Measurements from ENCODE around the gene SLC9A5. TPM values are rescaled to one million over a fixed set of nuclear protein-coding genes. Genes with fewer than 3 reads are reported as not detected.

The SLC9A5 gene
- total and polyA plus RNA-seq, 9 of the 15 experiments (the other 6 are each of a cell fraction or from before 2014, with no cell fraction given) = 0.06 to 3.1 (median 1.2) TPM

GRCh38 chr16:67201411-67202345 is 47.1 kb upstream of the SLC9A5 start:
- Histone ChIP-seq H3K4me2 (ENCODE audit: insufficient read depth, low read length) (no peak overlapping the region), H3K36me3 (ENCODE audit: control insufficient read depth, insufficient read depth, low read length) (peaks cover 76% of the 10 kb centered on the region; the same call in 2 of the 3 replicates), H2AFZ (ENCODE audit: low read depth, low read length) (no peak overlapping the region), H3K4me1 (replicated peaks in 1 of 2; ENCODE audit: control insufficient read depth in 2 of 2, insufficient read depth in 2 of 2, low read length in 2 of 2) (peaks cover 1 to 44% of the 10 kb centered on the region in 2 experiments; a peak in 3 of 5 replicates), H3K9me1 (ENCODE audit: control insufficient read depth, insufficient read depth, low read length) (no peaks in the 10 kb centered on the region), H3K27me3 (ENCODE audit: control insufficient read depth in 2 of 2, insufficient read depth in 2 of 2, low read length in 2 of 2) (no peaks in the 10 kb centered on the region), H3K9ac (ENCODE audit: insufficient read depth in 1 of 2, low read depth in 2 of 2, low read length in 2 of 2) (peak overlapping the region in 1 of 2 experiments; percentile 26; a peak in 1 of 4 replicates), H4K20me1 (replicated peaks; ENCODE audit: control insufficient read depth, insufficient read depth, low read length) (no peaks in the 10 kb centered on the region; the same call in 1 of the 2 replicates), H3K9me3 (replicated peaks; ENCODE audit: control insufficient read depth, insufficient read depth, low read depth, low read length) (no peaks in the 10 kb centered on the region), H3K27ac (ENCODE audit: extremely low read depth, low read depth, low read length) (no peak overlapping the region), H3K79me2 (ENCODE audit: control insufficient read depth, insufficient read depth, low read length) (no peaks in the 10 kb centered on the region), H3K4me3 (no peak overlapping the region)
- 95% methylated on average over 17 of the region's 40 CpGs for WGBS (ENCODE audit: insufficient coverage, low coverage, missing lambda C conversion rate)
- DNase-seq (ENCODE audit: extremely low read depth in 1 of 4, low spot score in 3 of 4) = peak in 1 of 4 experiments; percentile 9
- TF ChIP-seq POLR2G (IDR thresholded peaks at IDR 0.05; ENCODE audit: low read depth, low read length) (peak; percentile 41; the same call in 1 of the 2 replicates), THRB (CRISPR knock-in tag; conservative IDR thresholded peaks at IDR 0.05) (no peak), RBFOX2 (IDR thresholded peaks at IDR 0.05; ENCODE audit: low read depth, low read length) (peak; percentile 47)
- FAIRE-seq = no peak
- intact Hi-C loops (cut with micrococcal nuclease) (no loop called here), in situ Hi-C loops (cut with MboI) (no loop called here)
- POLR2A ChIA-PET = interaction anchor here (1.0 to 2.2 kb wide), 2 partner anchors 19 to 22 kb away, joined by 3 to 6 read pairs; partner anchors contain the start of gene MATCAP1
- ATAC-seq = no peak
- CTCF ChIA-PET (ENCODE audit: low intra/inter-chr PET ratio) = no interaction called here
- no TSS peak for BruUV-seq (replicated peaks)

Data from K562 (cell line).